ENCODE measurements around the gene CAPZA1.

CAPZA1 gene

GRCh38 chr1:112685913-112686312 is 66.3 kb downstream of the CAPZA1 start:
- no peak for DNase-seq

- no peak for DNase-seq
Measured at GRCh38 chr1:112686417-112686816, 66.8 kb downstream of the CAPZA1 start.

GRCh38 chr1:112686835-112687234 is 67.2 kb downstream of the CAPZA1 start:
- no peak for DNase-seq

- DNase-seq, result no peak
Measured at GRCh38 chr1:112687361-112687760, 67.7 kb downstream of the CAPZA1 start.

- no peak for DNase-seq
Measured at GRCh38 chr1:112687785-112688496, 68.3 kb downstream of the CAPZA1 start.

- no peak for DNase-seq
Measured at GRCh38 chr1:112688781-112689193, 69.2 kb downstream of the CAPZA1 start.

- DNase-seq, result no peak
Measured at GRCh38 chr1:112689196-112689841, 69.7 kb downstream of the CAPZA1 start.

GRCh38 chr1:112689842-112690237 is 70.2 kb downstream of the CAPZA1 start:
- no peak for DNase-seq

- DNase-seq, result no peak
Measured at GRCh38 chr1:112692681-112693080, 73.0 kb downstream of the CAPZA1 start.

- DNase-seq, result peak; percentile 12
Measured at GRCh38 chr1:112693821-112694220, 74.2 kb downstream of the CAPZA1 start.

GRCh38 chr1:112694363-112694929 is 74.8 kb downstream of the CAPZA1 start:
- no peak for DNase-seq

GRCh38 chr1:112695276-112695675 is 75.6 kb downstream of the CAPZA1 start:
- no peak for DNase-seq

GRCh38 chr1:112696578-112697314 is 77.1 kb downstream of the CAPZA1 start:
- DNase-seq, result no peak

GRCh38 chr1:112697781-112698201 is 78.2 kb downstream of the CAPZA1 start:
- DNase-seq, result no peak

GRCh38 chr1:112698366-112699310 is 79.0 kb downstream of the CAPZA1 start:
- no peak for DNase-seq

- DNase-seq, result no peak
Measured at GRCh38 chr1:112699425-112700144, 80.0 kb downstream of the CAPZA1 start.

- DNase-seq, result peak; percentile 86
Measured at GRCh38 chr1:112700290-112701226, 80.9 kb downstream of the CAPZA1 start.

- DNase-seq, result no peak
Measured at GRCh38 chr1:112701227-112702066, 81.8 kb downstream of the CAPZA1 start.

GRCh38 chr1:112702067-112702395 is 82.4 kb downstream of the CAPZA1 start:
- DNase-seq, result no peak

All from stimulated activated CD8-positive, alpha-beta memory T cell treated with anti-CD3 and anti-CD28 coated beads, Interleukin-4, amount 100 ng/mL, for 48 hours (primary cell).